CD4-positive, alpha-beta T cell (primary cell): Measurements from ENCODE around the gene OBP2A. TPM values are rescaled to one million over a fixed set of nuclear protein-coding genes. Genes with fewer than 3 reads are reported as not detected.

Experiments
- ATAC-seq: fragments of 200-7000 bp; cut with Tn5 transposase; one replicate; pipeline ENCODE4 v1.10.0; 2022; ENCODE audit warnings: mild to moderate bottlenecking; ENCODE audit not compliant: poor library complexity
- CTCF ChIA-PET: fragments of 350-600 bp; sonication (Branson Sonifier 250); formaldehyde crosslinking; loops from one replicate; lab custom pipeline; 2021; ENCODE audit warnings: antibody characterized with exemption, inconsistent platforms; lab: Charles Lee
- POLR2A ChIA-PET: fragments of 350-600 bp; sonication (Branson Sonifier 250); formaldehyde crosslinking; loops from one replicate; lab custom pipeline; 2021; ENCODE audit warnings: antibody characterized with exemption, inconsistent platforms; lab: Charles Lee
- DNase-seq, 14 experiments: peaks; one replicate each; pipeline ENCODE4 v3.0.0-alpha.2; 2013 to 2020; ENCODE audit warnings: mixed read lengths in 2 of 14
- H3K27ac ChIP-seq, 2 donors: one replicate each; pipeline versions ENCODE4 v1.5.1 to v1.7.0; 2013; ENCODE audit warnings: low read length in 2 of 2, low read depth in 1 of 2, mild to moderate bottlenecking in 1 of 2
- H3K27me3 ChIP-seq, 2 experiments: 1 replicate in 1 of 2; 2 replicates in 1 of 2; pipeline versions ENCODE4 v1.6.1 to v1.7.0; 2013; ENCODE audit warnings: low read length in 2 of 2, control low read depth in 1 of 2, mild to moderate bottlenecking in 1 of 2, moderate library complexity in 1 of 2; ENCODE audit not compliant: insufficient read depth in 2 of 2, control insufficient read depth in 1 of 2
- H3K36me3 ChIP-seq: one replicate; pipeline ENCODE4 v1.6.1; 2013; ENCODE audit warnings: low read length, control low read depth; ENCODE audit not compliant: insufficient read depth
- H3K4me1 ChIP-seq: one replicate; pipeline ENCODE4 v1.6.1; 2013; ENCODE audit warnings: low read length, control low read depth; ENCODE audit not compliant: insufficient read depth
- H3K4me3 ChIP-seq: one replicate; pipeline ENCODE4 v1.5.1; 2013; ENCODE audit warnings: mild to moderate bottlenecking, low read length, moderate library complexity
- H3K9me3 ChIP-seq, 2 experiments: 1 replicate in 1 of 2; 2 replicates in 1 of 2; pipeline versions ENCODE4 v1.6.1 to v1.7.0; 2013; ENCODE audit warnings: low read length in 2 of 2, mild to moderate bottlenecking in 2 of 2, control low read depth in 1 of 2, moderate library complexity in 1 of 2; ENCODE audit not compliant: control insufficient read depth in 1 of 2, insufficient read depth in 1 of 2
- H3K27ac Mint-ChIP-seq: one replicate; pipeline ENCODE4 v1.8.0; 2020; ENCODE audit warnings: mixed read lengths
- H3K27me3 Mint-ChIP-seq: one replicate; pipeline ENCODE4 v1.8.0; 2021; ENCODE audit warnings: mixed read lengths
- H3K36me3 Mint-ChIP-seq: one replicate; pipeline ENCODE4 v1.8.0; 2021; ENCODE audit warnings: low read depth, mixed read lengths
- H3K4me1 Mint-ChIP-seq: one replicate; pipeline ENCODE4 v1.8.0; 2021; ENCODE audit warnings: low read depth, mixed read lengths
- H3K4me3 Mint-ChIP-seq: one replicate; pipeline ENCODE4 v1.8.0; 2020; ENCODE audit warnings: mild to moderate bottlenecking, mixed read lengths
- H3K9me3 Mint-ChIP-seq: one replicate; pipeline ENCODE4 v1.8.0; 2020; ENCODE audit warnings: mixed read lengths
- CTCF ChIP-seq: fragments of 200-600 bp; IDR thresholded peaks from one replicate; pipeline ENCODE4 v1.8.0; 2022; ENCODE audit warnings: antibody characterized with exemption, mild to moderate bottlenecking
- intact Hi-C, 2 experiments: fragments of 100-400 bp; cut with DNase I in 1 of 2; cut with micrococcal nuclease in 1 of 2; formaldehyde crosslinking; loops; one replicate each; pipeline versions ENCODE4 v1.15.1 to v1.9.0; 2023 to 2025; cut with DNase I, micrococcal nuclease
- total RNA-seq, 174 experiments: library from RNA in 2 of 174; stranded (reverse) in 2 of 174; gene quantifications; one replicate each; pipeline ENCODE4 v1.2.3 and lab custom pipeline; 2021 to 2026

Gene OBP2A
- total RNA-seq, 2 experiments from 2014 or later, result not detected

GRCh38 chr9:135572233-135572632 lies 26.3 kb downstream of the OBP2A start:
- no peak overlapping the region for H3K27ac Mint-ChIP-seq
- Histone ChIP-seq H3K27me3 (peaks cover 5 to 7% of the 10 kb centered on the region in 2 experiments), H3K4me1 (no peaks in the 10 kb centered on the region), H3K4me3 (no peak overlapping the region), H3K27ac (no peak overlapping the region), H3K36me3 (no peaks in the 10 kb centered on the region), H3K9me3 (peaks cover 7 to 11% of the 10 kb centered on the region in 2 experiments)
- TF ChIP-seq CTCF, result no peak
- peaks cover 6% of the 10 kb centered on the region for H3K9me3 Mint-ChIP-seq
- intact Hi-C loops, result no loop called here
- H3K4me3 Mint-ChIP-seq, result no peak overlapping the region
- ATAC-seq (no peak), DNase-seq (no peak)
- CTCF ChIA-PET, result no interaction called here
- peaks cover 7% of the 10 kb centered on the region for H3K27me3 Mint-ChIP-seq
- POLR2A ChIA-PET, result no interaction called here
- H3K4me1 Mint-ChIP-seq, result no peaks in the 10 kb centered on the region
- H3K36me3 Mint-ChIP-seq, result no peaks in the 10 kb centered on the region

- peaks cover 7% of the 10 kb centered on the region for H3K27me3 Mint-ChIP-seq
- Histone ChIP-seq H3K27ac (no peak overlapping the region), H3K27me3 (peaks cover 5 to 7% of the 10 kb centered on the region in 2 experiments), H3K4me3 (no peak overlapping the region), H3K4me1 (no peaks in the 10 kb centered on the region), H3K36me3 (no peaks in the 10 kb centered on the region), H3K9me3 (peaks cover 7 to 11% of the 10 kb centered on the region in 2 experiments)
- DNase-seq (no peak), ATAC-seq (no peak)
- peaks cover 6% of the 10 kb centered on the region for H3K9me3 Mint-ChIP-seq
- no peak overlapping the region for H3K27ac Mint-ChIP-seq
- intact Hi-C loops, result no loop called here
- ChIA-PET POLR2A (no interaction called here), CTCF (no interaction called here)
- no peaks in the 10 kb centered on the region for H3K36me3 Mint-ChIP-seq
- no peak for TF ChIP-seq CTCF
- H3K4me3 Mint-ChIP-seq, result no peak overlapping the region
- H3K4me1 Mint-ChIP-seq, result no peaks in the 10 kb centered on the region
These were observed 27.2 kb downstream of the OBP2A start for GRCh38 chr9:135573124-135573523.

- Histone ChIP-seq H3K27me3 (peaks cover 5 to 7% of the 10 kb centered on the region in 2 experiments), H3K27ac (no peak overlapping the region), H3K4me3 (no peak overlapping the region), H3K36me3 (no peaks in the 10 kb centered on the region), H3K4me1 (no peaks in the 10 kb centered on the region), H3K9me3 (peaks cover 2 to 11% of the 10 kb centered on the region in 2 experiments)
- DNase-seq (peak in 1 of 14 experiments; percentile 28), ATAC-seq (no peak)
- Mint-ChIP-seq H3K27ac (no peak overlapping the region), H3K36me3 (no peaks in the 10 kb centered on the region), H3K27me3 (peaks cover 7% of the 10 kb centered on the region), H3K9me3 (peaks cover 3% of the 10 kb centered on the region), H3K4me1 (no peaks in the 10 kb centered on the region), H3K4me3 (no peak overlapping the region)
- CTCF ChIA-PET, result no interaction called here
- intact Hi-C loops, result no loop called here
- no peak for TF ChIP-seq CTCF
- POLR2A ChIA-PET, result no interaction called here
These were observed 28.4 kb downstream of the OBP2A start for GRCh38 chr9:135574331-135574730.
